ENCODE results near the gene CAMK1D. TPM values are rescaled to one million over a fixed set of nuclear protein-coding genes. Genes with fewer than 3 reads are reported as not detected.

CAMK1D gene
- polyA plus RNA-seq, 1 experiment = 8.2 TPM

DNA sequence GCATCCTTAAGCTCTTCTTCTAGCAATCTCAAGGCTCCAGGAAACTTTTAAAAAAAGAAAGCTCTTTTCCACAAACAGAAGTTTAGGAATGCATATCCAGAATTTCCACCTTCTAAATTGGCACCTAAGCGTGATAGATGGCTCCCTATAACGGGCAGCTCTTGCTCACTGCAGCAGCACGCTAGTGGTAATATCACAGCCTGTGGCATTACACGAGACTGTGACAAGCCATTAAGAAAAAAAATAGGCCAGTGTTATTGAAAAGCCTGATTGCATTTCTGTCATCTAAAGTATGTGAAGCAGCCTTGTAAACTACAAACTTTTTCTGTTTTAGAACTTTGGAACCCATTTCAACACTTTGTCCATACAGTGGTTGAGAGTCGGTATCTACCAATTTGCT, 263.8 kb downstream of the CAMK1D start:
- Histone ChIP-seq H3K27me3 (ENCODE audit: control insufficient read depth, insufficient read depth, low read length) (no peaks in the 10 kb centered on the region), H3K9me3 (ENCODE audit: control insufficient read depth, insufficient read depth, low read length) (no peaks in the 10 kb centered on the region), H3K4me3 (ENCODE audit: low read depth, low read length) (no peak overlapping the region), H3K27ac (ENCODE audit: low read depth, low read length) (no peak overlapping the region)
- TF ChIP-seq, protein P1, sequence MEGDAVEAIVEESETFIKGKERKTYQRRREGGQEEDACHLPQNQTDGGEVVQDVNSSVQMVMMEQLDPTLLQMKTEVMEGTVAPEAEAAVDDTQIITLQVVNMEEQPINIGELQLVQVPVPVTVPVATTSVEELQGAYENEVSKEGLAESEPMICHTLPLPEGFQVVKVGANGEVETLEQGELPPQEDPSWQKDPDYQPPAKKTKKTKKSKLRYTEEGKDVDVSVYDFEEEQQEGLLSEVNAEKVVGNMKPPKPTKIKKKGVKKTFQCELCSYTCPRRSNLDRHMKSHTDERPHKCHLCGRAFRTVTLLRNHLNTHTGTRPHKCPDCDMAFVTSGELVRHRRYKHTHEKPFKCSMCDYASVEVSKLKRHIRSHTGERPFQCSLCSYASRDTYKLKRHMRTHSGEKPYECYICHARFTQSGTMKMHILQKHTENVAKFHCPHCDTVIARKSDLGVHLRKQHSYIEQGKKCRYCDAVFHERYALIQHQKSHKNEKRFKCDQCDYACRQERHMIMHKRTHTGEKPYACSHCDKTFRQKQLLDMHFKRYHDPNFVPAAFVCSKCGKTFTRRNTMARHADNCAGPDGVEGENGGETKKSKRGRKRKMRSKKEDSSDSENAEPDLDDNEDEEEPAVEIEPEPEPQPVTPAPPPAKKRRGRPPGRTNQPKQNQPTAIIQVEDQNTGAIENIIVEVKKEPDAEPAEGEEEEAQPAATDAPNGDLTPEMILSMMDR (IDR thresholded peaks at IDR 0.05; ENCODE audit: low read depth, low read length) = no peak
- DNase-seq (ENCODE audit: low read depth, low spot score) = no peak
- POLR2A ChIA-PET = no interaction called here
- CTCF ChIA-PET = no interaction called here

DNA sequence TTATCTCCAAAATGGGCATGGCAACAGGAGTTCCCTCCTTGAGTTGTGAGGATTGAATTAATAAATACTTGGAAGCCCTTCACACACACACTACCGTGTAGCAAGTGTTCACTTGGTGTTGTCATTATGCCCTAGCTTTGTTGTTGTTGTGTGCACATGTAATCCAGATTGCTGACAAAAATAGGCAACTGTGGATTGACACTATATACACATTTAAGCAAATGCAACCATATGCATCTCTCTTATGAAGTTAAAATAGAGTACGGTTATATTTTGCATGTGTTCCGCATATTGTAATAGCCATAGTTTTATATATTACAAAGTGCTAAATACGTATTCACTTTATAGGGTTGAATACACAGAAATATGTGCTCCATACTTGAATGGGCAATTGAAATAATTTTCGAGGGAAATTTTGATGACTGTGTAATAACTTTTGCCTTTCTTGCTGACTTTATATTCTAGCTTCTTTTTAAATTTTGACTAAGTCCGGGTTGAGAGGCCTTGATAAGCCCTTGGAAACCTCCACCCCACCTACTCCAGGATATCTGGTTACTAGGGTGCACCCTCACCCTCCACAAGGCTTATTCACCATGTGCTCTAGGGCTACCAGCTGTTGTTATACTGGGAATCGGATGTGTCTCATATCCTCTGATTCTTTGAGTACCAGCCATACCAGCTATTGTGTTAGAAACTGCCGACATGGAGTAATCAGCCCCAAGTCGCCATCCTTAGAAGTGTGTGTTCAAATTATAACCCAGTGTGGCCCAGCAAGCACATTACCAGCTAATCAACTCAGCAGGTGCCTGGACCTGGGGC, 265.0 kb downstream of the CAMK1D start:
- TF ChIP-seq, protein P1 (IDR thresholded peaks at IDR 0.05; ENCODE audit: low read depth, low read length) = no peak
- CTCF ChIA-PET = interaction anchor here (0.5 kb wide), 1 partner anchor 275 kb away, joined by 7 read pairs; no protein-coding TSS in a partner anchor
- POLR2A ChIA-PET = no interaction called here
- Histone ChIP-seq H3K27me3 (ENCODE audit: control insufficient read depth, insufficient read depth, low read length) (no peaks in the 10 kb centered on the region), H3K27ac (ENCODE audit: low read depth, low read length) (no peak overlapping the region), H3K4me3 (ENCODE audit: low read depth, low read length) (no peak overlapping the region), H3K9me3 (ENCODE audit: control insufficient read depth, insufficient read depth, low read length) (no peaks in the 10 kb centered on the region)
- DNase-seq (ENCODE audit: low read depth, low spot score) = no peak

DNA sequence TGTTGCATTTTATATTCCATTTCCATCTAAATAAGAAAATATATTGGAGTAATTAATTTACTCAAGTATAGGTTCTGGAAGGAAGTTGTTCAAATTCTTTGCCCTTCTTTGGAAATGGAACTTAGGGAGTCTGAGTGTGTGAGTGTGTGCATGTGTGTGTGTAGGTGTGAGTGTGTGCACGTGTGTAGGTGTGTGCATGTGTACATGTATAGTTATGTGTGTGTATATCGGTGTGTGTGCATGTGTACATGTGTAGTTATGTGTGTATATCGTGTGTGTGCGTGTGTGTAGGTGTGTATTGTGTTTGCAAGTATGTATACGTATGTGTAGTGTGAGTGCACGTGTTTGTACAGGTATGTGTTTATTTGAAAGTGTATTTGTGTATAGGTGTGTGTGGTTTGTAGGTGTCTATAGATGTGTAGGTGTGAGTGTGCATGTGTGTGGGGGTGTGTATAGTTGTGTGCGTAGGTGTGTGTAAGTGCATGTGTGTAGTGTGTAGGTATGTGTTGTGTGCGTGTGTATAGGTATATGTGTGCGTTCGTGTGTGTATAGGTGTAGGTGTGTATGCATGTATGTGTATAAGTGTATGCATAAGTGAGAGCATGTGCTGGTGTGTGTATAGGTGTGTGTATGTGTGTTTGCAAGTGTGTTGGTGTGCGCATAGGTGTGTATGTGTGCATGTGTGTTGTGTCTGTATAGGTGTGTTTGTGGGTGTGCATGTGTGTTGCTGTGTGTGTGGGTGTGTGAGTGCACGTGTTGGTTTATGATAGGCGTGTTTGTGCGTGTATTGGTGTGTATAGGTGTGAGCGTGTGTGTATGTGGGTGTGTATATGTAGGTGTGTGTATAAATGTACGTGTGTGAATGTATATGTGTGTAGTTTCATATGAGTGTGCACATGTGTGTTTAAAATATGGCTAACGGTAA, 266.2 kb downstream of the CAMK1D start:
- ChIA-PET CTCF (no interaction called here), POLR2A (no interaction called here)
- DNase-seq (ENCODE audit: low read depth, low spot score) = no peak
- Histone ChIP-seq H3K27me3 (ENCODE audit: control insufficient read depth, insufficient read depth, low read length) (no peaks in the 10 kb centered on the region), H3K4me3 (ENCODE audit: low read depth, low read length) (no peak overlapping the region), H3K27ac (ENCODE audit: low read depth, low read length) (no peak overlapping the region), H3K9me3 (ENCODE audit: control insufficient read depth, insufficient read depth, low read length) (no peaks in the 10 kb centered on the region)
- TF ChIP-seq, protein P1 (IDR thresholded peaks at IDR 0.05; ENCODE audit: low read depth, low read length) = no peak

DNA sequence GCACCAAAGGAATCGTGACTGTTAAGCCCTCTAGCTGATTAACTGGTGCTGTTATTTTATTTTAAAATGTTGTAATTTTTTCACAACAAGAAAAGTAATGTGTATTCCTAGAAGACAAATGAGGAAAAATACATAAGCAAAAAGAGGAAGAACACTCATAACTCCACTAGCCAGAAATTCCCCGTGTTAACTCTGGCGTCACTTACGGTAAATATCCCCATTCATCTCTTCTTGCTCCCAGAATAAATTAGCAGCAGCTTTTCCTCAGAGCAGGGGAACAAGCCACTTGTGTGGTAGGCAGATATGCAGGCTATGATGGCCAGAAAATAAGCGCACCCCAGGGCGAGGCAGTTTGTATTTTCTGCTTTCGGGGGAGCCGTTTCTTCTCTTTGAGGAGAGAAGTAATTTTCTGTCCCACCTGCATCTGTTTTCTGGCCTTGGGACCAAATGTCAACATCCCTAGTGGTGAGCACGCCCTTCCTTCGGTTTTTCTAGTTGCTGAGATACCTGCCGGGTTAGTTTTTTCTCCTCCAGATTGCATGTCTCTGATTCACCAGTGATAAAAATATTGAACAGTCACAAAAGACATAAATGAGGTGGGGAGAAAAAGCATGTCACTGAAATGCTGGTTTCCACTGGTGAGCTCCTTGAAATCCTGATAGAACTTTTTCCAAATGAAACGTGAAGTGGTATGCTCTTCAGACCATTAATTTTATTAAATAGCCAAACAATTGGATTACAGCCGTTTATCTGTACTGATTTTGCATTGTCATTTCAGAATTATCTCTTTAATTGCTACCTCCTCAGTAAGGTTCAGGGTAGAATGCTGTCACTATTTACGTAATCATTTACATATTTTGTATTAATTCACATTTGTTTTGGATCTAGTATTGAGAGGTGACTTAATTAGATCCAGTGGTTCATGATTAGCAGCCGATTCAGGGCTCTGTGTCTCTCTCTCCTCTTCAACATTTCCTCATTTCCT, 268.1 kb downstream of the CAMK1D start:
- no peak overlapping the region for H3K27ac ChIP-seq (ENCODE audit: low read depth, low read length)
- ChIA-PET CTCF (no interaction called here), POLR2A (no interaction called here)
- H3K27me3 ChIP-seq (ENCODE audit: control insufficient read depth, insufficient read depth, low read length) = no peaks in the 10 kb centered on the region
- H3K4me3 ChIP-seq (ENCODE audit: low read depth, low read length) = no peak overlapping the region
- TF ChIP-seq, protein P1 (IDR thresholded peaks at IDR 0.05; ENCODE audit: low read depth, low read length) = no peak
- no peak for DNase-seq (ENCODE audit: low read depth, low spot score)
- no peaks in the 10 kb centered on the region for H3K9me3 ChIP-seq (ENCODE audit: control insufficient read depth, insufficient read depth, low read length)

Data from AG04450 (cell line).